A673 (cell line): ENCODE data around the gene PALD1. TPM values are rescaled to one million over a fixed set of nuclear protein-coding genes. Genes with fewer than 3 reads are reported as not detected.

Experiments used
- BruUV-seq: library from RNA; stranded (reverse); fragments of 400-500 nt; replicated peaks from 2 replicates; lab custom pipeline; 2021; lab: Mats Ljungman, UMichigan
- CTCF ChIA-PET: fragments of 300-600 bp; sonication (Branson Sonifier 250); formaldehyde crosslinking; loops from one replicate; lab custom pipeline; 2022; ENCODE audit warnings: antibody characterized with exemption; lab: Charles Lee
- POLR2A ChIA-PET: fragments of 300-600 bp; sonication (Branson Sonifier 250); formaldehyde crosslinking; loops from one replicate; lab custom pipeline; 2022; ENCODE audit warnings: antibody characterized with exemption; ENCODE audit not compliant: low non-redundant PET; lab: Charles Lee
- DNase-seq: peaks from one replicate; pipeline ENCODE4 v3.0.0-alpha.2; 2015; ENCODE audit warnings: low spot score
- H3K27ac ChIP-seq: fragments of 200-600 bp; sonication (generic); 2 replicates; pipeline ENCODE4 v1.5.1; 2016; ENCODE audit warnings: mixed run types, low read depth, mild to moderate bottlenecking, mixed read lengths, antibody characterized with exemption, low read length; ENCODE audit not compliant: poor library complexity, severe bottlenecking
- H3K27me3 ChIP-seq: fragments of 200-600 bp; sonication (generic); replicated peaks from 2 replicates; pipeline ENCODE4 v1.6.1; 2017; ENCODE audit warnings: mixed run types, low read depth, mild to moderate bottlenecking, mixed read lengths, antibody characterized with exemption, low read length; ENCODE audit not compliant: insufficient read depth, poor library complexity
- H3K36me3 ChIP-seq: fragments of 200-600 bp; sonication (generic); 2 replicates; pipeline ENCODE4 v1.6.1; 2016; ENCODE audit warnings: mixed run types, mild to moderate bottlenecking, mixed read lengths, antibody characterized with exemption, low read length; ENCODE audit not compliant: insufficient read depth, poor library complexity, severe bottlenecking
- H3K4me1 ChIP-seq: fragments of 200-600 bp; sonication (generic); 2 replicates; pipeline ENCODE4 v1.6.1; 2017; ENCODE audit warnings: mixed run types, mild to moderate bottlenecking, mixed read lengths, antibody characterized with exemption, low read length; ENCODE audit not compliant: insufficient read depth, poor library complexity, severe bottlenecking
- H3K4me3 ChIP-seq: fragments of 200-600 bp; sonication (generic); 2 replicates; pipeline ENCODE4 v1.5.1; 2016; ENCODE audit warnings: low read depth, mixed run types, mild to moderate bottlenecking, mixed read lengths, low read length; ENCODE audit not compliant: poor library complexity, severe bottlenecking
- H3K9me3 ChIP-seq: fragments of 200-600 bp; sonication (generic); 2 replicates; pipeline ENCODE4 v1.6.1; 2016; ENCODE audit warnings: mixed run types, low read depth, mild to moderate bottlenecking, mixed read lengths, antibody characterized with exemption, low read length; ENCODE audit not compliant: poor library complexity, severe bottlenecking
- EZH2 ChIP-seq: fragments of 200-600 bp; sonication (generic); IDR thresholded peaks from 2 replicates; pipeline ENCODE4 v1.6.1; 2017; ENCODE audit warnings: borderline replicate concordance, low read depth, mild to moderate bottlenecking, mixed read lengths, antibody characterized with exemption, low read length; ENCODE audit not compliant: poor library complexity, severe bottlenecking
- intact Hi-C: fragments of 100-400 bp; cut with micrococcal nuclease; formaldehyde crosslinking; loops from one replicate; pipeline ENCODE4 v1.10.0; 2022; ENCODE audit not compliant: unreplicated experiment
- total RNA-seq: library from RNA; stranded (reverse); gene quantifications from 2 replicates; pipeline ENCODE4 v1.2.3, GENCODE V29; 2021
- TF ChIP-seq, protein P1 (sequence below): fragments of 300-800, 200-600 bp; sonication (generic); conservative IDR thresholded peaks from 2 replicates; pipeline ENCODE4 v1.5.1; 2017; ENCODE audit warnings: low read depth, mild to moderate bottlenecking, antibody characterized with exemption, low read length, moderate library complexity, mixed read lengths

PALD1 gene
- total RNA-seq, 1 experiment from 2014 or later = 9.0 TPM

DNA sequence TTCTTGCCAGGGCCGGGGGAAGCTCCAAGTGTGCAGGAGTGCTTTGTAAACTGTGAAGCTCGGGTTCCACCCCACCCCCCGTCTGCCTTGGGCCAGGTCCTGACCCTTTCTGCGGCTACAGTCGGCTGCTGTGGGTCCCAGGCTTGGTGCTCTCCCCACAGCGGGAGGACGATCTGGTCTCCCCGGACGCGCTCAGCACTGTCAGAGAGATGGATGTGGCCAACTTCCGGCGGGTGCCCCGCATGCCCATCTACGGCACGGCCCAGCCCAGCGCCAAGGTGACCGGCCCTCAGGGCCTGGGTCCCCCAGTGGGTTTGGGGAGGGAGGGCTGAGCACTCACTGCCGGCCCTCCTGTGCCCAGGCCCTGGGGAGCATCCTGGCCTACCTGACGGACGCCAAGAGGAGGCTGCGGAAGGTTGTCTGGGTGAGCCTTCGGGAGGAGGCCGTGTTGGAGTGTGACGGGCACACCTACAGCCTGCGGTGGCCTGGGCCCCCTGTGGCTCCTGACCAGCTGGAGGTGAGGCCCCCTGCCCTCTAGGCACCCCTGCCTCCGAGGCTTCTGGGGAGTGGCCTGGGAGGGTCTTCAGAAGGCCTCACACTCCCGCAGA is 60.3 kb downstream of the PALD1 start:
- BruUV-seq = no TSS peak
- Histone ChIP-seq H3K36me3 (no peaks in the 10 kb centered on the region), H3K4me1 (no peaks in the 10 kb centered on the region), H3K4me3 (no peak overlapping the region), H3K27me3 (no peaks in the 10 kb centered on the region), H3K27ac (no peak overlapping the region), H3K9me3 (no peaks in the 10 kb centered on the region)
- ChIA-PET CTCF (no interaction called here), POLR2A (no interaction called here)
- no peak for DNase-seq
- intact Hi-C loops = no loop called here
- TF ChIP-seq, protein P1, sequence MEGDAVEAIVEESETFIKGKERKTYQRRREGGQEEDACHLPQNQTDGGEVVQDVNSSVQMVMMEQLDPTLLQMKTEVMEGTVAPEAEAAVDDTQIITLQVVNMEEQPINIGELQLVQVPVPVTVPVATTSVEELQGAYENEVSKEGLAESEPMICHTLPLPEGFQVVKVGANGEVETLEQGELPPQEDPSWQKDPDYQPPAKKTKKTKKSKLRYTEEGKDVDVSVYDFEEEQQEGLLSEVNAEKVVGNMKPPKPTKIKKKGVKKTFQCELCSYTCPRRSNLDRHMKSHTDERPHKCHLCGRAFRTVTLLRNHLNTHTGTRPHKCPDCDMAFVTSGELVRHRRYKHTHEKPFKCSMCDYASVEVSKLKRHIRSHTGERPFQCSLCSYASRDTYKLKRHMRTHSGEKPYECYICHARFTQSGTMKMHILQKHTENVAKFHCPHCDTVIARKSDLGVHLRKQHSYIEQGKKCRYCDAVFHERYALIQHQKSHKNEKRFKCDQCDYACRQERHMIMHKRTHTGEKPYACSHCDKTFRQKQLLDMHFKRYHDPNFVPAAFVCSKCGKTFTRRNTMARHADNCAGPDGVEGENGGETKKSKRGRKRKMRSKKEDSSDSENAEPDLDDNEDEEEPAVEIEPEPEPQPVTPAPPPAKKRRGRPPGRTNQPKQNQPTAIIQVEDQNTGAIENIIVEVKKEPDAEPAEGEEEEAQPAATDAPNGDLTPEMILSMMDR = no peak
- TF ChIP-seq EZH2 = no peak

DNA sequence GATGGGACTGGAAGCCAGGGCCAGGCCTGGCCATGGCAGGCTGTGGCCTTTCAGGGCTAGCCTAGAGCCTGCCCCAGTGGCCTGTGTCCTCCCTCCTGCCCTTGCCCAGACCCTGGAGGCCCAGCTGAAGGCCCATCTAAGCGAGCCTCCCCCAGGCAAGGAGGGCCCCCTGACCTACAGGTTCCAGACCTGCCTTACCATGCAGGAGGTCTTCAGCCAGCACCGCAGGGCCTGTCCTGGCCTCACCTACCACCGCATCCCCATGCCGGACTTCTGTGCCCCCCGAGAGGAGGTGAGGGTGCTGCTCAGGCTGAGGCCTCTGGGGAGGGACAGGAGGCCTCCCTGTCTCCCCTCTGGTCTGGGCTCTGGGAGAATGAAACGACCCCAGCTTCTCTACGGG is 60.9 kb downstream of the PALD1 start:
- no peaks in the 10 kb centered on the region for H3K4me1 ChIP-seq
- no peak overlapping the region for H3K4me3 ChIP-seq
- no peaks in the 10 kb centered on the region for H3K36me3 ChIP-seq
- no peaks in the 10 kb centered on the region for H3K9me3 ChIP-seq
- H3K27ac ChIP-seq = no peak overlapping the region
- intact Hi-C loops = no loop called here
- no peaks in the 10 kb centered on the region for H3K27me3 ChIP-seq
- CTCF ChIA-PET = no interaction called here
- no TSS peak for BruUV-seq
- no peak for DNase-seq
- POLR2A ChIA-PET = no interaction called here
- no peak for TF ChIP-seq EZH2
- TF ChIP-seq, protein P1 = no peak

DNA sequence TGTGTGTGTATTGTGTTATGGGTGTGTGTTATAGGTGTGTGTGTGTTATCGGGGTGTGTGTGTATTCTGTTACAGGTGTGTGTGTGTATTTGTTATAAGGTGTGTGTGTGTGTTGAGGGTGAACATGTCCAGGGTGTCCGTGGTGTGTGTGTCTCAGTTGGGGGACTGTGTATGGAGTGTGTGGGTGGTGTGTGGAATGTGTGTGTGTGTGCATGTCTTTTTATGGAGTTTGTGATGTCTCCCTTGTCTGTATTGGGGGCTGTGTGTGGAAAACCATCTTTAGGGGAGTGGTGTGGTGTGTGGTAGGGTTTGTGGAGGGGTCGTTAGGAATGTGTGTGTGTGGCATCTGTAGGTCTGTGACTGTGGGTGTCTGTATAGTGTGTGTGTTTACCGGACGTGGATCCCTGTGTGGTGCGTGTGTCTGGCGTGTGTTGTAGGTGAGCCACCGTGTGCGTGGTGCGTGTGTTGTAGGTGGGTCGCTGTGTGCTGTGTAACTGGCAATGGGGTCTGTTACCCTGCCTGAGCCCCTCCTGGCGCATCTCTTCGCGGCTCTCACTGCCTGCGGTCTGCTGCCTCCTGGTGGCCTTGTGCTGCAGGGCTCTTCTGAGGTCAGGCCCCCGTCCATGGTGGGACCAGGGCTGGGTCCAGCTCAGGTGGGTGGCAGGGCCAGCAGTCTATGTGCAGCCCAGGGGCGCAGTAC is 61.7 kb downstream of the PALD1 start:
- Histone ChIP-seq H3K36me3 (no peaks in the 10 kb centered on the region), H3K4me1 (no peaks in the 10 kb centered on the region), H3K27me3 (no peaks in the 10 kb centered on the region), H3K9me3 (no peaks in the 10 kb centered on the region), H3K4me3 (no peak overlapping the region), H3K27ac (no peak overlapping the region)
- intact Hi-C loops = loop anchor here (5.0 kb wide), 1 partner anchor 78 kb away; no protein-coding TSS in a partner anchor
- BruUV-seq = no TSS peak
- TF ChIP-seq, protein P1 = peak; percentile 60
- TF ChIP-seq EZH2 = no peak
- no peak for DNase-seq
- POLR2A ChIA-PET = no interaction called here
- CTCF ChIA-PET = no interaction called here
